Tibial nerve (tissue), 4 donors: ENCODE results near the gene NECTIN1.

Source experiments
- CTCF ChIP-seq, 5 experiments: fragments of 200-600 bp in 3 of 5; fragments of 450-650 bp in 2 of 5; sonication (generic) in 3 of 5; IDR thresholded peaks; one replicate each; pipeline ENCODE4 v1.5.1; 2016 to 2019; ENCODE audit warnings: antibody characterized with exemption in 5 of 5, mild to moderate bottlenecking in 3 of 5, moderate library complexity in 2 of 5
- EP300 ChIP-seq, 2 donors: sonication (generic); formaldehyde crosslinking; IDR thresholded peaks; one replicate each; pipeline ENCODE4 v1.6.1; 2017; ENCODE audit warnings: antibody characterized with exemption in 2 of 2, mild to moderate bottlenecking in 1 of 2
- POLR2A ChIP-seq, 2 donors: fragments of 450-650 bp; IDR thresholded peaks; one replicate each; pipeline ENCODE4 v1.6.1; 2017; ENCODE audit warnings: antibody characterized with exemption in 2 of 2, mild to moderate bottlenecking in 2 of 2, moderate library complexity in 2 of 2

- TF ChIP-seq CTCF (IDR thresholded peaks at IDR 0.05) (no peak), POLR2A (IDR thresholded peaks at IDR 0.05) (no peak), EP300 (IDR thresholded peaks at IDR 0.05) (no peak)
Measured at GRCh38 chr11:119599864-119600541, 129.0 kb downstream of the NECTIN1 start.
